ENCODE measurements around the gene RAP1GAP.

RAP1GAP gene

DNA sequence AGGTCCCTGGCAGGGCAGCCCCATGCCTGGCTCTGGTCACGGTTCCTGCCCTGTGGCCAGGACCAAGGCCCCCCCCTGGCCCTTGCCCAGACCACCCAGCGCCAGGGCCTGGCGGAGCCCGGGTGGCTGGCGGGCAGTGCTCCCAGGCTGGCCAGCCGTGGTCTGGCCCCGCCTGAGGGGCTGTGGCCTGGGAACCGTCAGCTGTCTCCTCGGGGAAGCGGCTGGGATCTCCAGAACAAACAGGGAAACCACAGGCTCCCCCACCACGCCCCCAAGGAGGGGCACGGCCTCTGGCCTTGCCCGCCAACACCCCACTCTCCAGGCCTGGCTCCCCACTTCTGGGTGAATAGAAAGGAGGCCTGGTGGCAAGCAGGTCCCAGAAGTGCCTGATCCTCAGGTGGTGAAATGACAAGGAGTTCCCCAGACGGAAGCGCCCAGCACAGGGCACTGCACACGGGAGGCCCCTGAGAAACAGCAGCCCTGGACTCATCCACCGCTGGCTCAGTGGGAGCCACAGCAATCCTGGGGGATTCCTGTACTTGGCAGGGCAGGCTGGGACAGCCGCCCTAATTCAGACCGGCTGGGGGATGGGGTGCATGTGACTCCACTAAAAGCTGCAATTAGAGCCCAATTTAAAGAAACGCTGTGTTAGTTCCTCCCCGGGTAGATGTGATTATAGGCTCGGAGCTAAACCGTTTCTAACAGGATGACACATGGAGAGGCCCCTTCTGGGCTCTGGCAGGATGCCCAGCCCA is 78.9 kb downstream of the RAP1GAP start:
- DNase-seq (ENCODE audit: low spot score) = no peak

GRCh38 chr1:21589618-21590017 is 79.5 kb downstream of the RAP1GAP start:
- no peak for DNase-seq (ENCODE audit: low spot score)

- no peak for DNase-seq (ENCODE audit: low spot score)
Measured at GRCh38 chr1:21587602-21587953, 81.6 kb downstream of the RAP1GAP start.

GRCh38 chr1:21586846-21587601 is 82.1 kb downstream of the RAP1GAP start:
- DNase-seq (ENCODE audit: low spot score) = peak; percentile 90

- DNase-seq (ENCODE audit: low spot score) = no peak
Measured at GRCh38 chr1:21586222-21586621, 82.9 kb downstream of the RAP1GAP start.

- DNase-seq (ENCODE audit: low spot score) = no peak
Measured at GRCh38 chr1:21585037-21585436, 84.1 kb downstream of the RAP1GAP start.

DNA sequence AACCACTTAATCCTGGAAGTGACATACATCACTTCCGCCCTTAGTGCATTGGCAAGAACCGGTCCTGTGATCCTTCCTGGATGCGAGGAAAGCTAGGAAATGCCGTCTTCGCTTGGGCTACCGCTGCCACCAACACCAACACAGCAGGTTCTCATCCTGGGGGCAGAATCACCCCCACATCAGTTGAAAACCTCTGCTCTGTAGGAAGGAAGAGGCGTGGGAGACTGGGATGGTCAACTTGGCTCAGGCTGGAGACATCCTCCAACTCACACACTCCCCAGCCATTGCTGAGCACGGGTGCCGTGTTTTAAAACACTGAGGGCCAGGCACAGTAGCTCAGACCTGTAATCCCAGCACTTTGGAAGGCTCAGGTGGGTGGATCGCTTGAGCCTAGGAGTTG is 85.1 kb downstream of the RAP1GAP start:
- no peak for DNase-seq (ENCODE audit: low spot score)

- no peak for DNase-seq (ENCODE audit: low spot score)
Measured at GRCh38 chr1:21579791-21580190, 89.4 kb downstream of the RAP1GAP start.

- DNase-seq (ENCODE audit: low spot score) = no peak
Measured at GRCh38 chr1:21577933-21578332, 91.2 kb downstream of the RAP1GAP start.

- DNase-seq (ENCODE audit: low spot score) = no peak
Measured at GRCh38 chr1:21577324-21577723, 91.8 kb downstream of the RAP1GAP start.

GRCh38 chr1:21576798-21577187 is 92.4 kb downstream of the RAP1GAP start:
- no peak for DNase-seq (ENCODE audit: low spot score)

- no peak for DNase-seq (ENCODE audit: low spot score)
Measured at GRCh38 chr1:21576031-21576797, 92.9 kb downstream of the RAP1GAP start.

DNA sequence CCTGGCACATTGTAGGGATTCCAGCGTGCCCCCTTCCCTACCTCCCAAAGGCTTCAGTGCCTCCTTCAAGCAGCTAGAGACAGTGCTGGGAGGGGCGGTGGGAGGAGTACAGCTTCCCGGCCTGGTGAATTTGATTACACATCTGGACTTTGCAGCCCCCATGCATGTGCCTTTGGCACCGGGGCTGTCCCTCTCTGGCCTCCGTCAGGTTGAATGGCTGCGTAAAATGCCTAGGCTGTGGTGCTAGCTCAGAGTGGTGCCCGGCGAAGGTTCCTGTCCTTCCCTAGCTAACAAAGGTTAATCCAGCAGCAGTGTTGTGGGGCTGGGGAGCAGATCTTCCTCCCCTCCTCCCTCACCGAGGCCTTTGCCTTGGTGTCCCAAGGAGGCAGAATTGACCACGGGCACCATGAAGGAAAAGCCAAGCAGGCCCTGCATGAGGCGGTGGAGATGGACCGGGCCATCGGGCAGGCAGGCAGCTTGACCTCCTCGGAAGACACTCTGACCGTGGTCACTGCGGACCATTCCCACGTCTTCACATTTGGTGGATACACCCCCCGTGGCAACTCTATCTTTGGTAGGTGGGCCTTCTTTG is 93.7 kb downstream of the RAP1GAP start:
- DNase-seq (ENCODE audit: low spot score) = no peak

GRCh38 chr1:21574466-21575151 is 94.5 kb downstream of the RAP1GAP start:
- DNase-seq (ENCODE audit: low spot score) = peak; percentile 38

DNA sequence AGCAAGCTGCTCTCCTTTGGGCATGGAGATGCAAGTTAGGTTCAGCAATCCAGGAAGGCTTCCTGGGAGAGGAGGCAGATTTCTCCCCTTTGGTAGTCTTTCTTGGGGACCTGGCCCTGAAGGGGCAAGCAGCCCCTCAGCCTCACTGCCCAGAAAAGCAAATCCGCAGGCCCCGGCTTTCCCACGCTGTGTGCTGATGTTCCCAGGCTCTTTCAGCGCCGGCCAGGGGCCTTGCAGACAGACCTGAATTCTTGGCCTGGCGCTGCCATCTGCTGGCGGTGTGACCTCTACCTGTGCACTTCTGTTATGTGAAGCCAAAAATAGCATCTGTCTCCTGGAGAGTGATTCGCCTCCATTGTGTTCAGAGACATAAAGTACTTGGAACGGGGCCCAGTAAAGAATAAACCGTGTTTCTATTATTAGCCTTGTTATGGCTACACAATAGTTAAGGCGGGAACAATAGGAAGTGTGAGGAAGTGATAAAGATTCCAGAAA is 95.1 kb downstream of the RAP1GAP start:
- peak; percentile 64 for DNase-seq (ENCODE audit: low spot score)

GRCh38 chr1:21573475-21573874 is 95.7 kb downstream of the RAP1GAP start:
- DNase-seq (ENCODE audit: low spot score) = no peak

- no peak for DNase-seq (ENCODE audit: low spot score)
Measured at GRCh38 chr1:21572735-21573277, 96.4 kb downstream of the RAP1GAP start.

DNA sequence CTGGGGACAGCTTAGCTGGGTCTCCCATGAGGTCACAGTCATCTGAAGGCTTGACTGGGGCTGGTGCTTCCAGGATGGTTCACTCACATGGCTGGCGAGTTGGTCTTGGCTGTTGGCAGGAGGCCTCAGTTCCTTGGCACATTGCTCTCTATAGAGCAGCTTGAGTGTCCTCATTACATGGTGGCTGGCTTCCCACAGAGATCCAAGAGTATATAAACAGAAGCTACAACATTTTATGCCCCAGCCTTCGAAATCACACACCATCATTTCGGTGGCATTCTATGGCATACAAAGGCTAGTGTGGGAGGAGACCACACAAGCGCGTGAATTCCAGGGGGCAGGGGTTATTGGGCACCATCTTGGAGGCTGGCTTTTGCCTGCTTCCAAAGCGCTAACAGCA is 96.9 kb downstream of the RAP1GAP start:
- no peak for DNase-seq (ENCODE audit: low spot score)

DNA sequence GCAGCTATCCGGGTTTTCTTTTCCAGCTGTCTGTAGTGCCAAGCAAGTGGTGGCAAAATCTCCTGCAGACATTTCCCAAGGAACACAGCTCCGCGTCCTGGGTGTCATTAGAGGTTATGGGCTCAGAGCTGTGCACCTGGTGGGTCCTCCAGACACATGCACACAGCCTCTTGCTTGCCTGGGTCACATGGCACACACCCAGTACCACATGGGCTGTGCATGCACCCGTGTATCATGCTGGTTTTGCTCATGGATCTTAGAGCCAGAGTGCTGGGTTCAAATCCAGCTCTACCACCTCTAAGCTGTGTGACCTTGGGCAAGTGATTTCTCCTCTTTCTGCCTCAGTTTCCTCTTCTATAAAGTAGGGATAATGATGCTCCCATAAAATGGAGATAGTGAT is 98.3 kb downstream of the RAP1GAP start:
- DNase-seq (ENCODE audit: low spot score) = no peak

DNA sequence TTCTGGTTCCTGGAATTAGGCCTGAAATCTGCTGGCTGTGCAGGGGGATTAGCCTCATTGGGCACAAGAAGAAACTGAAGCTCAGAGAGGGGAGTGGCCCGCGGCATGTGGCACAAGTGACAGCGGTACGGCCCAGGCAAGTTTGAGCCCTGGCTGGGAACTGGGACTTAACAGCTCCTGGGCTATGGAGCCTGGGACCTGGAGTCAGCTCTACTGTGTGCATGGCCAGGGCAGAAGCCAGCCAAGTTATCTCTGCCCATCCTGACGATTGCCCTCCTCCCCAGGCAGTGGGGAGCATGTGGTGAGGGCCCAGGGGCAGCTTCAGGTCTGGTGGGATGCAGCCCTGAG is 98.7 kb downstream of the RAP1GAP start:
- DNase-seq (ENCODE audit: low spot score) = no peak

DNA sequence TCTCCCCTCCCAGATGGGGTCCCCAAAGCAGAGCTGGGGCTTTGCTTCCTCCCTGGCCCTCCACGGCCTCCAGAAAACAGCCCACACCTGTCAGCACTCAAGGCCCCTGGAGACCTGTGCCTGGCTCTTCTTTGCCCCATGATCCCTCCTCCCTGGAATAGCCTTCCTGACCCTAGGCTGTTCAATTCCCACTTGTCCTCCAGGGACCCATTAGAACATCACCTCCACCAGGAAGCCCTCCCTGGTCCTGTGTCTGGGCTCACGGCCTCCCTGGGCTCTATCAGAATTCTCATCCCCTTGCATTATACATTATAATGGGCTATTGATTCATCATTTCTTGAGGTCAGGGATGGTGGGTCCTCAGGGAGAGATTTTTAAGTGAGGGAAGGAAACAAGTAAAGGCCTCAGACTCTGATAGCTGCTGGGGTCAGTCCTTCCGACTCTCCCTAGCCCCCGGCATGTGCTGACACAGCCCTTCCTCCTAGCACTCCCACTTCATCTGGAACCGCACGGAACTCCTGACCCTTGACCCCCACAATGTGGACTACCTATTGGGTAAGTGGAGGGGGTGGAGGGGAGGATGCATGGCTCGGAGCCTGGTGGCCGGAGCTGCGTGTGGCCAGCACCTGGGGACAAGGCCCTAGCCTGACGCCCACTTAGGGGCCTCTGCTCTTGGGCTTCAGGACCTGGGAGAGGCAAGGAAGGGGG is 99.2 kb downstream of the RAP1GAP start:
- DNase-seq (ENCODE audit: low spot score) = no peak
